ENCODE data around the gene ATP2B2. TPM values are rescaled to one million over a fixed set of nuclear protein-coding genes. Genes with fewer than 3 reads are reported as not detected.

ATP2B2 gene
- total RNA-seq, 1 donor from 2014 or later, result not detected

GRCh38 chr3:10395671-10396070, 109.7 kb downstream of the ATP2B2 start:
- no peaks in the 10 kb centered on the region for H3K9me3 Mint-ChIP-seq
- H3K4me3 Mint-ChIP-seq (ENCODE audit: low read depth), result no peak overlapping the region
- peaks cover 2% of the 10 kb centered on the region for H3K27me3 Mint-ChIP-seq (ENCODE audit: low read depth)
- H3K27ac Mint-ChIP-seq, result no peak overlapping the region
- intact Hi-C loops (cut with micrococcal nuclease), result no loop called here
- H3K4me1 Mint-ChIP-seq (ENCODE audit: low read depth), result peaks cover 10% of the 10 kb centered on the region
- DNase-seq (ENCODE audit: low spot score), result no peak
- H3K36me3 Mint-ChIP-seq (ENCODE audit: low read depth), result no peaks in the 10 kb centered on the region

- no peak for DNase-seq (ENCODE audit: low spot score)
- intact Hi-C loops (cut with micrococcal nuclease), result no loop called here
- Mint-ChIP-seq H3K27me3 (ENCODE audit: low read depth) (peaks cover 2% of the 10 kb centered on the region), H3K9me3 (no peaks in the 10 kb centered on the region), H3K4me1 (ENCODE audit: low read depth) (peaks cover 10% of the 10 kb centered on the region), H3K27ac (no peak overlapping the region), H3K36me3 (ENCODE audit: low read depth) (no peaks in the 10 kb centered on the region), H3K4me3 (ENCODE audit: low read depth) (no peak overlapping the region)
Observed at GRCh38 chr3:10395196-10395595, 110.2 kb downstream of the ATP2B2 start.

- Mint-ChIP-seq H3K9me3 (no peaks in the 10 kb centered on the region), H3K36me3 (ENCODE audit: low read depth) (no peaks in the 10 kb centered on the region), H3K27me3 (ENCODE audit: low read depth) (peaks cover 2% of the 10 kb centered on the region), H3K27ac (no peak overlapping the region), H3K4me1 (ENCODE audit: low read depth) (peaks cover 10% of the 10 kb centered on the region), H3K4me3 (ENCODE audit: low read depth) (no peak overlapping the region)
- DNase-seq (ENCODE audit: low spot score), result no peak
- intact Hi-C loops (cut with micrococcal nuclease), result no loop called here
Observed at GRCh38 chr3:10394491-10395025, 110.8 kb downstream of the ATP2B2 start.

- intact Hi-C loops (cut with micrococcal nuclease), result no loop called here
- Mint-ChIP-seq H3K36me3 (ENCODE audit: low read depth) (no peaks in the 10 kb centered on the region), H3K4me3 (ENCODE audit: low read depth) (no peak overlapping the region), H3K27ac (no peak overlapping the region), H3K9me3 (no peaks in the 10 kb centered on the region), H3K4me1 (ENCODE audit: low read depth) (peaks cover 10% of the 10 kb centered on the region), H3K27me3 (ENCODE audit: low read depth) (no peaks in the 10 kb centered on the region)
- no peak for DNase-seq (ENCODE audit: low spot score)
Observed at GRCh38 chr3:10393514-10393913, 111.9 kb downstream of the ATP2B2 start.

- peaks cover 10% of the 10 kb centered on the region for H3K4me1 Mint-ChIP-seq (ENCODE audit: low read depth)
- no peaks in the 10 kb centered on the region for H3K27me3 Mint-ChIP-seq (ENCODE audit: low read depth)
- H3K36me3 Mint-ChIP-seq (ENCODE audit: low read depth), result no peaks in the 10 kb centered on the region
- no peak overlapping the region for H3K27ac Mint-ChIP-seq
- intact Hi-C loops (cut with micrococcal nuclease), result no loop called here
- no peak for DNase-seq (ENCODE audit: low spot score)
- no peak overlapping the region for H3K4me3 Mint-ChIP-seq (ENCODE audit: low read depth)
- no peaks in the 10 kb centered on the region for H3K9me3 Mint-ChIP-seq
Observed at GRCh38 chr3:10392906-10393461, 112.4 kb downstream of the ATP2B2 start.

- peaks cover 10% of the 10 kb centered on the region for H3K4me1 Mint-ChIP-seq (ENCODE audit: low read depth)
- intact Hi-C loops (cut with micrococcal nuclease), result no loop called here
- no peak for DNase-seq (ENCODE audit: low spot score)
- no peak overlapping the region for H3K4me3 Mint-ChIP-seq (ENCODE audit: low read depth)
- no peak overlapping the region for H3K27ac Mint-ChIP-seq
- H3K27me3 Mint-ChIP-seq (ENCODE audit: low read depth), result no peaks in the 10 kb centered on the region
- H3K9me3 Mint-ChIP-seq, result no peaks in the 10 kb centered on the region
- H3K36me3 Mint-ChIP-seq (ENCODE audit: low read depth), result no peaks in the 10 kb centered on the region
Observed at GRCh38 chr3:10392244-10392643, 113.1 kb downstream of the ATP2B2 start.

GRCh38 chr3:10391391-10391790, 114.0 kb downstream of the ATP2B2 start:
- Mint-ChIP-seq H3K36me3 (ENCODE audit: low read depth) (no peaks in the 10 kb centered on the region), H3K27me3 (ENCODE audit: low read depth) (no peaks in the 10 kb centered on the region), H3K4me3 (ENCODE audit: low read depth) (no peak overlapping the region), H3K27ac (no peak overlapping the region), H3K9me3 (no peaks in the 10 kb centered on the region), H3K4me1 (ENCODE audit: low read depth) (peaks cover 14% of the 10 kb centered on the region)
- no peak for DNase-seq (ENCODE audit: low spot score)
- intact Hi-C loops (cut with micrococcal nuclease), result no loop called here

- no peak overlapping the region for H3K27ac Mint-ChIP-seq
- H3K9me3 Mint-ChIP-seq, result no peaks in the 10 kb centered on the region
- no peak for DNase-seq (ENCODE audit: low spot score)
- no peaks in the 10 kb centered on the region for H3K36me3 Mint-ChIP-seq (ENCODE audit: low read depth)
- H3K27me3 Mint-ChIP-seq (ENCODE audit: low read depth), result no peaks in the 10 kb centered on the region
- intact Hi-C loops (cut with micrococcal nuclease), result no loop called here
- peaks cover 10% of the 10 kb centered on the region for H3K4me1 Mint-ChIP-seq (ENCODE audit: low read depth)
- H3K4me3 Mint-ChIP-seq (ENCODE audit: low read depth), result no peak overlapping the region
Observed at GRCh38 chr3:10390641-10391373, 114.6 kb downstream of the ATP2B2 start.

GRCh38 chr3:10389995-10390394, 115.4 kb downstream of the ATP2B2 start:
- peaks cover 5% of the 10 kb centered on the region for H3K4me1 Mint-ChIP-seq (ENCODE audit: low read depth)
- no peak overlapping the region for H3K27ac Mint-ChIP-seq
- no peak for DNase-seq (ENCODE audit: low spot score)
- H3K27me3 Mint-ChIP-seq (ENCODE audit: low read depth), result no peaks in the 10 kb centered on the region
- intact Hi-C loops (cut with micrococcal nuclease), result no loop called here
- no peaks in the 10 kb centered on the region for H3K36me3 Mint-ChIP-seq (ENCODE audit: low read depth)
- no peak overlapping the region for H3K4me3 Mint-ChIP-seq (ENCODE audit: low read depth)
- no peaks in the 10 kb centered on the region for H3K9me3 Mint-ChIP-seq

GRCh38 chr3:10389339-10389738, 116.0 kb downstream of the ATP2B2 start:
- Mint-ChIP-seq H3K9me3 (no peaks in the 10 kb centered on the region), H3K27ac (no peak overlapping the region), H3K4me3 (ENCODE audit: low read depth) (no peak overlapping the region), H3K4me1 (ENCODE audit: low read depth) (peaks cover 4% of the 10 kb centered on the region), H3K27me3 (ENCODE audit: low read depth) (no peaks in the 10 kb centered on the region), H3K36me3 (ENCODE audit: low read depth) (no peaks in the 10 kb centered on the region)
- DNase-seq (ENCODE audit: low spot score), result no peak
- intact Hi-C loops (cut with micrococcal nuclease), result no loop called here

GRCh38 chr3:10387881-10388609, 117.3 kb downstream of the ATP2B2 start:
- peaks cover 4% of the 10 kb centered on the region for H3K4me1 Mint-ChIP-seq (ENCODE audit: low read depth)
- H3K9me3 Mint-ChIP-seq, result no peaks in the 10 kb centered on the region

GRCh38 chr3:10386121-10386520, 119.3 kb downstream of the ATP2B2 start:
- no peaks in the 10 kb centered on the region for H3K9me3 Mint-ChIP-seq
- H3K27me3 Mint-ChIP-seq (ENCODE audit: low read depth), result no peaks in the 10 kb centered on the region
- H3K4me3 Mint-ChIP-seq (ENCODE audit: low read depth), result no peak overlapping the region
- peaks cover 4% of the 10 kb centered on the region for H3K4me1 Mint-ChIP-seq (ENCODE audit: low read depth)
- no peaks in the 10 kb centered on the region for H3K36me3 Mint-ChIP-seq (ENCODE audit: low read depth)
- intact Hi-C loops (cut with micrococcal nuclease), result no loop called here
- no peak overlapping the region for H3K27ac Mint-ChIP-seq
- no peak for DNase-seq (ENCODE audit: low spot score)

More at GRCh38 chr3:10387881-10388609, 117.3 kb downstream of the ATP2B2 start:
- Mint-ChIP-seq H3K27ac (no peak overlapping the region), H3K27me3 (ENCODE audit: low read depth) (no peaks in the 10 kb centered on the region), H3K4me3 (ENCODE audit: low read depth) (no peak overlapping the region), H3K36me3 (ENCODE audit: low read depth) (no peaks in the 10 kb centered on the region)
- no peak for DNase-seq (ENCODE audit: low spot score)
- intact Hi-C loops (cut with micrococcal nuclease), result no loop called here

Data from activated T-helper 2 cell treated with anti-CD3 and anti-CD28 coated beads, Interferon-gamma antibody, Interleukin-2, Interleukin-4, amounts not matched to agents 10 μg/mL and 5 μg/mL and 100 μg/mL, durations not matched to agents 14 hours and 24 hours and 36 hours (primary cell).